Measurements from ENCODE around the gene PLA2G6.

DNA sequence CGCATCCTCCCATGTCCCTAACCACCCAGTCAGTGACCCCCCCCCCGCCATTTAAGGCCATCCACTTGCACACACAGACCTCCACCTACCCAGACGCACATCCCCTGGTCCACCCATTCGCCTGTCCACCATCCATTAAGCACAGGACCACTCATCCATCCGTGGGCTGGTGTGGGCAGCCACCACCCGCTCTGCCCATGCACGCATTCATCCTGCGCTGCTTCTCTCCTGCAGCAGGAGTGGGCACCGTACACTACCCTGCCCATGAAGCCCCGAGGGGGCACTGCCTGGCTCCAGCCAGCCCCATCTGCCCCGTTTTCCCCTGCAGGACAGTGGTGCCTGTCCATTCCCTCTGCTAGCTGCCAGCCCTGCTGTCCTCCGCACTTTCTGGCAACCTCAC is 93.8 kb downstream of the PLA2G6 start:
- TF ChIP-seq, protein P1, sequence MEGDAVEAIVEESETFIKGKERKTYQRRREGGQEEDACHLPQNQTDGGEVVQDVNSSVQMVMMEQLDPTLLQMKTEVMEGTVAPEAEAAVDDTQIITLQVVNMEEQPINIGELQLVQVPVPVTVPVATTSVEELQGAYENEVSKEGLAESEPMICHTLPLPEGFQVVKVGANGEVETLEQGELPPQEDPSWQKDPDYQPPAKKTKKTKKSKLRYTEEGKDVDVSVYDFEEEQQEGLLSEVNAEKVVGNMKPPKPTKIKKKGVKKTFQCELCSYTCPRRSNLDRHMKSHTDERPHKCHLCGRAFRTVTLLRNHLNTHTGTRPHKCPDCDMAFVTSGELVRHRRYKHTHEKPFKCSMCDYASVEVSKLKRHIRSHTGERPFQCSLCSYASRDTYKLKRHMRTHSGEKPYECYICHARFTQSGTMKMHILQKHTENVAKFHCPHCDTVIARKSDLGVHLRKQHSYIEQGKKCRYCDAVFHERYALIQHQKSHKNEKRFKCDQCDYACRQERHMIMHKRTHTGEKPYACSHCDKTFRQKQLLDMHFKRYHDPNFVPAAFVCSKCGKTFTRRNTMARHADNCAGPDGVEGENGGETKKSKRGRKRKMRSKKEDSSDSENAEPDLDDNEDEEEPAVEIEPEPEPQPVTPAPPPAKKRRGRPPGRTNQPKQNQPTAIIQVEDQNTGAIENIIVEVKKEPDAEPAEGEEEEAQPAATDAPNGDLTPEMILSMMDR (IDR thresholded peaks at IDR 0.05), result no peak
- TF ChIP-seq POLR2A (IDR thresholded peaks at IDR 0.05), result no peak
